GM18505 (cell line): ENCODE data around the gene SLC35G6.
"Not testable (repeated sequence)": the region's sequence is repeated elsewhere in the genome, so short reads cannot be mapped to it uniquely, and the experiment has no call there.

ENCODE experiments used
- ATAC-seq: cut with Tn5 transposase; IDR thresholded peaks from one replicate; pipeline ENCODE4 v1.9.1; 2021; ENCODE audit not compliant: unreplicated experiment
- POLR2A ChIP-seq: IDR thresholded peaks from 4 replicates; pipeline ENCODE4 v1.6.1; 2011; ENCODE audit warnings: borderline replicate concordance; ENCODE audit not compliant: insufficient read depth, insufficient read length; ENCODE audit errors: extremely low read depth

The SLC35G6 gene

GRCh38 chr17:7466639-7467341 lies 14.5 kb upstream of the SLC35G6 start:
- no peak for ATAC-seq

DNA sequence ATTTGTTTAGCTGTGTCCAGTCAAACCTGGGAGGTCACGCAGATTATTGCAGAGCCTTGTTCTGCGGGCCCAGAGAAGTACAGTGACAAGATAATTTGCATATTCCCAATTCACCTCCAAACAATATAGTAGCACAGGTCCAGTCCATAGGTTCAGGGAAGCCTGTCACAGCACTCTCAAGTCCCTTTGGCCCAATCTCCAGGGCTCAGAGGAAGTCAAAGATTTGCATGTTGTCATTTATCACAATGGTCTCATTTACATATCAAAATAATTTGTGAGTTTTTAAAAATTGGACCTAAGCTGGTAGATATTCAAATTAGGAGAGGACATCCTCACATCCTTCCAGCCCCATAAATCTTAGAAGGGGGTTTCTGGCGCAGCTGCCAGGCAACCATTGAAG lies 13.7 kb upstream of the SLC35G6 start:
- no peak for ATAC-seq

More at GRCh38 chr17:7466639-7467341, 14.5 kb upstream of the SLC35G6 start:
- no peak for TF ChIP-seq POLR2A

DNA sequence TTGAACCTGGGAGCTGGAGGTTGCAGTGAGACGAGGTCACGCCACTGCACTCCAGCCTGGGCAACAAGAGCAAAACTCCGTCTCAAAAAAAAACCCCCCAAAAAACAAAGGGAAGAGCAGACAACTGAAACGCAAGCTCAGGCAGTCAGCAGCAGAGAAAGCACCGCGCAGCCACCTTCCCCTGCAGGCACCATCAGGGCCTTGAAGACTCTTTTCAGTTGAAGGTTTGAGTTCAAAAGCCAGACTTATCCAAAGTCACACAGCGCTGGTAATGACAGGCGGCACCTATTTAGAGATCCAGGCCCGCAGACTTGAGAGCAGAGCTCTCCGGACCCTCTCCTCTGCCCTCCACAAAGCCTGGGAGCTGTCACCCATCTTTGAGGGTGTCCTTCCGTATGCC lies 13.0 kb upstream of the SLC35G6 start:
- ATAC-seq = no peak
- no peak for TF ChIP-seq POLR2A

More for the DNA sequence above, 13.7 kb upstream of the SLC35G6 start:
- TF ChIP-seq POLR2A = no peak

DNA sequence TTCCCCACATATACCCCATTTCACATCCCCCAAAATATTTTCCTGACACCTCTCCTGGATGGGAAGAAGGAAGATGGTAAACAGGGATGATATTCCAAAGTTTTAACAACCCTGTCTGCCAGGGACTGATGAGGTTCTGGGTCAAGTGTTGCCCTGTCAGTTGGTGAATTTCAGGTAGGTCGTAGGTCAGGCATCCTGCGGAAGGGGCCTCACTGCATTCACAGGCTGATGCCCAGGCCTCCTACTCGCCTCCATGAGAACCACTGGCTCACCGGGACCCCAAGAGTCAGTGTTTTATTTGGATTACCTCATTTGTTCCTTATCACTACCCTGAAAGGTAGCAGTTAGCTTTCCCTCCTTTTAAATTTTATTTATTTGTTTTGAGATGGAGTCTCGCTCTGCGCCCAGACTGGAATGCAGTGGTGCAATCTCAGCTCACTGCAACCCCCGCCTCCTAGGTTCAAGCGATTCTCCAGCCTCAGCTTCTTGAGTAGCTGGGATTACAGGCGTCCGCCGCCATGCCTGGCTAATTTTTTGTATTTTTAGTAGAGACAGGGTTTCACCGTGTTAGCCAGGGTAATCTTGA lies 12.3 kb upstream of the SLC35G6 start:
- TF ChIP-seq POLR2A = no peak
- ATAC-seq = no peak

GRCh38 chr17:7469843-7470242 lies 11.4 kb upstream of the SLC35G6 start:
- ATAC-seq = not testable (repeated sequence)

GRCh38 chr17:7470457-7470973 lies 10.7 kb upstream of the SLC35G6 start:
- ATAC-seq = not testable (repeated sequence)

DNA sequence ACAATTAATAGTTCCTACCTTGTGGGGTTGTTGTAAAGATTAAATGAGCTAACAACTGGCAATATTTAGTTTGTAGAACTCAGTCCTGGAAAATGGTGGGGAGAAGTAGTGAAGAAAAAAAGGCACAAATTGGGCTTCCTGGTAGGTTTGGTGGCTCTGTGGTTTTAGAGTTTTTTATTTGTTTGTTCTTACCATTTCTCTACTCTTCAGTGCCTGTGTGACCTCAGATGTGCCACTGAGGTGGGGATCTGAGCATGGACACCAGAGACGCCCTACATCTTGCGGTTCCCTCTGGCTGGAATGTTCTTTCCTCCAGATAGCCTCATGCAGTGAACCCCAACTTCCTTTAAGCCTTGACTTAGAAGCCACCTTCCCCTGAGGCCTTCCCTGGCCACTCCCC lies 9.5 kb upstream of the SLC35G6 start:
- TF ChIP-seq POLR2A = no peak
- ATAC-seq = no peak

- not testable (repeated sequence) for ATAC-seq
Measured at GRCh38 chr17:7474767-7475166, 6.5 kb upstream of the SLC35G6 start.

DNA sequence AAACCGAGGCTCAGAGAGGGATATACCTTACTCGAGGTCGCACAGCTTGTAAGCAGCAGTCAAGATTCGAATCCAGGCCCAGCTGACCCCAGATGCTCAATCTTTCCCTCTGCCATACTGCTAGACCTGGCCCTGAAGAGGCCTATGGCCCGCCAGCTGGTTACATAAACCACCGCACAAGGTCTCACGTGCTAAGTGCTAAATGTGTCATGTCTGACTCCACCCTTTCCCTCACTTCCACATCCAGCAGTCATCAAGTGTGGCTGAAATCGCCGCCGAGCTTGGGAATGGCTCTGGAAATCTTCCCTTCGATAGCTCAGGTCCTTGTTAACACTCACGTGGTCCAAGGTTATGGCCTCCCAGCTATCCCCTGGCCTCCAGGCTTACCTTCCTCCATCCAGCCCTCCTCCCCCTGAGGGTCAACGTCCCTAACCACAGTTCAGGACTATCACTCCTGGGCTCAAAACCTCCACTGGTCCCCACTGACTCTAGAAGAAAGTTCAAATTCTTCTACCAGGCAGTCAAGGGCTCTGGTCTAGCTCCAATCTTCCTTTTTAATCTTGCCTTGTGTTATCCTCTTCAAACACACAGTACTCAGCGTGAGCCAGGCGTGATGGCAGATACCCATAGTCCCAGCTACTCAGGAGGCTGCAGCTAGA lies 5.4 kb upstream of the SLC35G6 start:
- TF ChIP-seq POLR2A = no peak
- no peak for ATAC-seq

GRCh38 chr17:7476494-7476893 lies 4.8 kb upstream of the SLC35G6 start:
- ATAC-seq = no peak
- no peak for TF ChIP-seq POLR2A

DNA sequence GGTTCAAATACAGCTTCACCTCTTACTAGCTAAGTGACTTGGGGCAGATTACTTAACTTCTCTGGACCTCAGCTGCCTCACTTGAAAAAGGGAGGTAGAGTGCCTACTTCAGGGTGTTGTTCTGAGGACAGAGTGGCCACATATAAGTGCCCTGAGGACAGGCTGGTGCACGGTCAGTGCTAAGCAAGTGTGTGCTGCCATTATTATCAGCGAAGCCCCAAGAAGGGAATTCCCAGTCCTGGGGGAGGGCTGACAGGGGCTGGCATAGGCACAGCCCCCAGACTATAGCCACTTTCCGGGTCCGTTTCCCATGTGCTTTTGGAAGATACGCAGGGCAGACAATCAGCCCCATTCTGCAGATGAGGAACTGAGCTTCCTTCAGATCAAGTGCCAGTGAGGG lies 4.3 kb upstream of the SLC35G6 start:
- no peak for TF ChIP-seq POLR2A
- no peak for ATAC-seq

DNA sequence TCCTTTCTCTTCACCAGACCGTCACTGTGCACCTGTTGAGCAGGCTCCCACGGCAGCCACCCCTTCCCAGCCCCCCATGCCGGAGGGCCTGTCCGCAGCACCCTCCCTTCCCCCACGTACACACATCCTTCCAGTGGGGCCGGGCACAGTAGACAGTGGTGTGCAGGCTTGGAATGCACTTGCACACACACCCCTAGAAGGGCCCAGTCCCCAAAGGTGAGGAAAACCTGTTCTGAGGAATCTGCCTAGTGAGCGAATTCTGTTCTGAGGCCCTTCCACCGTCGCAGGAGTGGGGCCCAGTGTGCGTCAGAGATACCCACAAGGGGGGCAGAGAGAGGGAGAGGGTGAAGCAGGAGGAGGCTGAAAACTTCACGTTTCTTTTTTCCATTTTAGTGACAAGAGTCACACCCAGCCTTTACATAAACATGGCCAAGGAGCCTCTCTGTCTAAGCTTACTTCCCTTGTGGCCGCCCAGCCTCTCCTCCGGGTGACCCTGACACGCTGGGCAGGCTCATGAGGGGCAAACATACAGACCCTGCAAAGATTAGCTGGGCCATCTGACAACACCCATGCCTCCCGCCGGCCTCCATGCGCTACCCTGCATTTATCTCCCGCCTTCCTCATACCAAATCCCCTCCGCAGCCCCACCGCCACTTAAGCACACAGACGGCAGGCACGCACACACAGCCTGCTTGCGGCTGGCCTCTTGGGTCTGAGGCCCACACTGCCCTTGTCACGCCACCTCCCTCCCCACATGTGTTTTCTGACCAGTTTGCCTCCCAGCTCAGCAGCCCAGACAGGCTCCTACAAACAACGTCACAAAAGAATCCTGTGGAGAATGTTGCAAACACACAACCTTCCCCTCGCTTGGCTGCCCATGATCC lies 3.6 kb upstream of the SLC35G6 start:
- TF ChIP-seq POLR2A = no peak
- ATAC-seq = no peak
